Fibroblast of the conjunctiva (primary cell): ENCODE data around the gene C1QL1.

Experiments
- DNase-seq: peaks from one replicate; pipeline ENCODE4 v3.0.0-alpha.2; 2010; ENCODE audit warnings: low read depth

Gene C1QL1

DNA sequence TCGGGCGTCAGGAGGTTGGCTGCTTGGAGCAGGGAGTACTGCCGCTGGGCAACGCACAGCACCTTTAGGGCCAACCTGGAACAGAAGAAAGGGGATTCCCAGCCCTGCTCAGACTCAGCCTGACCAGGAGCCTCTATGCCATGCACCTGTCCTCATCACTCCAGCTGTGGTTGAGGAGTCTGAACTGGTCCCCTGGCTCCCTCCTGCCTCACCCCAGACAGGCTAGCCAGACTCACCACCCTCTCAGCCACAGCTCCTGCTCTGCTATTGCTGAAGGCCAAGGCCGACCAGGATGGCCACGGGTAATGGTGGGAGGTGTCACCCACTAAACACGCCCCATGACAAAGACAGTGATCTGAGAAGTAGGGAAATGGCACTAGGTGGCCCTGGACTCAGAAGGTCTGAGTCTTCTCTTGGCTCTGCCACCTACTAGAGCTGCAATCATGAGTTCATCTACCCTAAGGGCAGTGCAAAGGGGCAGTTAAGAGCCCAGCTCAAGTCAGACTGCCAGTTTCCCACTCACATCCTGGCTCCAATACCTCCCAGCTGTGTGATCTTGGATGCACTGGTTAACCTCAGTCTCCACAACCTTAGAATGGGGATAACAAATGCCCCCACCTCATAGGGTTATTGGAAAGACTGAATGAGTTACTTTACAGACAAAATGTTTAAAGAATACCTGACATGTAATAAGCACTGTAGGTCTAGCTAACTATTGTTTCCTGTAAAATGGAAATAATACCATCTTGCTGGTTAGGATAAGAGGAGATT, 39.0 kb downstream of the C1QL1 start:
- no peak for DNase-seq

- DNase-seq, result no peak
Measured at GRCh38 chr17:44928136-44928535, 40.0 kb downstream of the C1QL1 start.

DNA sequence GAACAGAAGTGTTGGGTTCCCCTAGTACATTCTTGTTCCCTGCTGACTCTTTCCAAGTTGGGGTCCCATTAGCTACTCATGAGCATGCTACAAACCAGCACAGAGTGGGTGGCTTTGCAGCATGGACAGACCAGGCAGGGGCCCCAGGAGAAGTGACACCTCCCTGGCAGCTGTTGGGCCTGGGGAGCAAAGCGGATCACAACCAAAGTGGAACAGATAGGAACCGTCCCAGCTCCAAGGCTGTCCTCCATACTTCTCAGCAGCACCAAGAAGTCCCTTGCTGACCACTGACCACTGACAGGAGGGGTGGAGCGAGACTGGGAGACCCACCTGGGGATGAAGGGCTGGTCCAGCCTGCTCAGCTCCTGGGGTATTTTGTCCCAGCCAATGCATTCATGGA, 40.4 kb downstream of the C1QL1 start:
- DNase-seq, result no peak

DNA sequence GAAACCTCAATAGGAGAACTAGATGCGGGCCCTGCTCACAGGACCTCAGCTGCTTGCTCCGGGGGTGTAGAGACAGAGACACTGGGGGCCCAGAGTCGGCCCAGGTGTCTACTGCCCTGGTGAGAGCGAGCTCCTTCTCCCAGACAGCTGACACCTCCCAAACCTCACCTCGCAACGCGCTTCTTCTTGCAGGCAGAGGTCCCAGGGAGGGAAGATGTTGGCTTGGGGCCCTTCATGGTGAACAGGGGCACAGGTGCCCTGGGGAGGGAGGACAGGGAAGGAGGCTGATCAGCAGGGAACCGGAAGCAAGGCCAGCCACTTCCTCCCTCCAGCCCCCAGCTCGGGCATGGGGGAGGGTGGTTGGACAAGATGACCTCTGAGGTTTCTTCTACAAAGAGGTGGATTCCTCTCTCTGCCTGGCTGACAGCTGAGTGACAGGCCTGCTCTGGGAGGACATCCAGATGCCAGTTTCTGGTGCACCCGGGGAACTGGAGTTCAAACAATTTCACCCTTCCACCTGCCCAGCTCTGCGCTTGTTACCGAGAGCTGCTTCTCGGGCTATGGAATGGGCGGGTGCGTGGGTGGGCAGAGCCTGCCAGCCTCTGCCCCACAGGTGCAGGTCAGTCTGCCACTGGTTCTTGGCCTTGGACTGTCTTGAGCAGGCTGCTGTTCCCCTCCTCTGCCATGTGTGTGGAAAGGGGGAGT, 41.1 kb downstream of the C1QL1 start:
- DNase-seq, result no peak

DNA sequence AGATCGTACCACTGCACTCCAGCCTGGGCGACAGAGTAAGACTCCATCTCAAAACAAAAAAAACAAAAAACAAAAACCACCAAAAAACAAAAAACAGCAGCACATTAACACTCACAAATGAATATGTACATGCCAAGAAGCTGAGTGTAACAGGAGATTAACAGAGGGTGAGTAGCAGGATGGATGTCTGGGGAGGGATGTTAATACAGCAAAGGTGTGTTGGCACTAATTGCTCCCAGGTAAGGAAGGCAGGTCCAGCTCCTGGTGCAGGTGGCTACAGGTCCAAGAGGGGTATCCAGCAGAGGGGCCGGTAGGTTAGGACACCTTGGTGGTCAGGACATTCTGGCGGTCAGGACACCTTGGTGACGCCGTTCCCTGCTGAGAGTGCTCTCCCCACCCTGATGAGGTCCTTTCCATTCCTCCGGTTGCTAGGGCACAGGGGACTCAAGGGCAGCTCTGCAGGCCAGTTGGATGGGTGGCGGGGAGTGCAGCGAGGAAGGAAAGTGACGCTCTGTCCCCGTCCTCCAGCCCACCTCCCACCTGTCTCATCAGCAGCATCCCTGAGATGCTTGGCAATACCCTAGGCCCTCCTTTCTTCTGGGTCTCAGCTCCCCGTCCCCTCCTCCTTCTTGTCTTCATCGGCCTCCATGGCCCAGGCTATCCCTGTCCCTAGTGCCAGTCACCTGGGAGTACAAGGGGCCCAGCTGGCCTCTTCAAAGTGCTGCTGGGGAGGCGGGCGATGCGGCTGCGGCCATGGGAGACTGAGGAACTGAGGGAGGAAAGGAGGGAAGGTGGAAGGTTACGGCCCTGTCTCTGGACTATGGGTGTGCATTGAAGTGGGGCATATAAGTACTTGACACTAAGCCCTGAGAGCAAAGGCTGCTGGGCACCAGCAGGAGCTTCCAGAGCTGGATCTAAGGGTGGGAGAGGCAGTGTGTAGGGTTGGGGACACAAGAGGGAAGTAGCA, 42.1 kb downstream of the C1QL1 start:
- DNase-seq, result no peak

DNA sequence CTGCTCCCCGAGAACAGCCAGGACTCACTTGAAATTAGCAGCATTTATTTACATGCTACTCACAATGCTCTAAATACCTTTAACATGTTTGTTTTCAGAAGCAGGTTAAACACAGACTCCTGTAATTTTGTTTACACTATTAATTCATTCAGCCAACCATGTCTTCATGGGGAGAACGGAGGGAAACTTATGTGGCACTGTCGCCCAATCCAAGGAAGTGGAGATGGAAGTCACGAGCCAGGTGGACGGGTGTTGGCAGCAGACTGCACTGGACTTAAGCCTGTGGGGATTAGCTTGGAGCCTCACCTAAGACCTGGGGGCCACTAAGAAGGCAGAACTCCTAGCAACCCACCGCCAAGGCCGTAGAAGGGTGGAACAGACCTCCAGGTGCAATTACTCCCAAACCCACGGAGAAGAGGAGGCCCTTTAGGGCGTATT, 44.0 kb downstream of the C1QL1 start:
- no peak for DNase-seq

GRCh38 chr17:44922746-44923470, 45.2 kb downstream of the C1QL1 start:
- DNase-seq, result no peak

DNA sequence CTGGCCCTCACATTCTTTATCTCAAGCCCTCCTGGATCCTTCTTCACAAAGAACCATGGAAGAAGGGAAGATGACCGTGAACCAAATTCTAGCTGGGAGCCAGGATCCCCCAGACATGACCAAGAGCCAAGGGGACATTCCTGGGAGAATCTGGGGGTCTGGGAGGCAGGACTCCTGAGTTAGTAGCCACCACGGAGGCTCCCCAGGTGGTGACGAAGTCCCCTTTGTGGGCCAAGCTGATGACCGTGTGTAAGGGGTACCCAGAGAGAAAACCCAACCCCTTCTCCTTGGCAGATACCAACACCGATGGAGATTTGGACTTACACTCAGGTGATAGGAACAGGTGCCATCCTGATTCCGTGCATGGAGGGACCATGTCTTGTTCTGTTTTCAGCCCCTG, 46.0 kb downstream of the C1QL1 start:
- DNase-seq, result no peak

DNA sequence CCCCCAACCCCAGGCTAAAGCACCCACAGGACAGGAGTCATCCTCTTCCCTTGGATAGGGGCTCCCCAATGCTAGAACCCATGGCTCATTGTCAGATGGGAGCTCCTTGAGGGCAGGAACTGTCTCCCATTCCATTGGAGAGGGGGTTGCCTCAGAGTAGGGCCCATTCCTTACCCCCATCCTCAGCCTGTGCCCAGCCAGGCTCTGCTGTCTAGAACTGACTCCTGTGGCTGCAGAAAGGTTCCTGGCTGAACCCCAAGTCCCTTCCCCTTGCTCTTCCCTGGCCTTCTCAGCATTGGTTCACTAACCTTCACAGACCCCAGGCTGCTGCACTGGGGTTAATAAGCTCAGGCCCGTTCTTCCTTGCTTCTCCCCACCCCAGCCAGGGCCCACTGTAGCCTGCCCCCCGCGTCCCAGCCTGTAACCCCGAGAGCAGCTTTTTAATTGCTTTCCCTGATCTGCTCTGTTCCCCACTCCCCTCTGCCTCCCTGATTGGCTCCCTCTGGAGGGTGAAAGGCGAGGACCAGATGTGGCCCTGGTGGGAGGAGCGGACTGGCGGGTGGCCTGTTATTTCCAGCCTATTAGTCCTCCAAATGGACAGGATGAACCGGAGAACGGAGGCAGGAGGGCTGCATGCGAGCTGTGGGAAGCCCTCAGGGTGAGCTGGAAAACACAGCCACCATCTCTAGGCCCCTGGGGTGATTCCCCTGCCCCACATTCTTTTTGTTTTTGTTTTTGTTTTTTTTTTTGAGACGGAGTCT, 46.8 kb downstream of the C1QL1 start:
- no peak for DNase-seq

- no peak for DNase-seq
Measured at GRCh38 chr17:44920565-44920940, 47.5 kb downstream of the C1QL1 start.

DNA sequence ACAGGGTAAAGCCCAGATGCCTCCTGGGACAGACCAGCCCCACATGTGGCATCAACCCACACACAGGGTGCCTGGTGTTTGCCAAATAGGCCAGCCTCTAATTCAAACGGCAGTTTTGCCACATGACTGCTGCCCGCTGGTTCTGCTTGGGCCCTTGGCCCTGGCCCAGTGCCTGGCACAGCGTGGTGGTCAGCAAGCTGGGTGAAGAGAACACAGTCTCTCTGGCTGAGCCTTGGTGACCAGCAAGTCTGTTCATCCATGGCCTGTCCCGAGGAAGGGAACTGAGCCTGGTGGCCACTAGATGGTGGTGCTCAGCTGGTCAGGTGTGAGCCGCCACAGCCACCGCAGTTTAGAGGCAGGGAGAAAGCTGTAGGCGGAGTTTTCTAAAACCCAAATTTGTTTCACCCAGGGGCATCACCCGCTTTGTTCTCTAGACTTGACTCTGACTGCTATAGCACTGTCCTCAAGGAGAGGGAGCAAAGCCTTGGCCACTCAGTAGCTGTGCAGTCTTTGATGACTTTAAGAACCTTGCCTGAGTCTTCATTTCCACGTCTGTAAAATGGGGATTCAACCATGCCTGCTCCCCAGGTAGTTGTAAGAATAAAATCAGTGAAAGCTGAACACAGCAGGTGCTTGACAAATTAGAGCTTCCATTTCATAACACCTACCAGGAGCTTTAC, 48.1 kb downstream of the C1QL1 start:
- DNase-seq, result peak; percentile 78

DNA sequence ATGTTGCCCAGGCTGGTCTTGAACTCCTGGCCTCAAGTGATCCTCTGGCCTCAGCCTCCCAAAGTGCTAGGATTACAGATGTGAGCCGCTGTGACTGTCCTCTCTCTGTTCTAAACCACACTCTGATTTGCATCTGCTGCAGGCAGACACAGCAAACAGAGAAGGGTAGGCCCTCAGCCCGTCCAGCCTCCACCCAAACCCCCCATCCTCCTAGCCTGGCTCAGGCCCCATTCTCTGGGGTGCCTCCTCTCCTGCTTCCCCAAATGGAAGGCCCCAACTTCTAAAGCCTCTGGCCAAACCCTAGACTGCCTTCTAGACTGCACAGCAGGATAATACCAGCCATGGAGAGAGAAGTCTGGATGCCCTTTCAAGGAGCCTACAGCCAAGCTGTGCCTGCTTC, 48.7 kb downstream of the C1QL1 start:
- no peak for DNase-seq

DNA sequence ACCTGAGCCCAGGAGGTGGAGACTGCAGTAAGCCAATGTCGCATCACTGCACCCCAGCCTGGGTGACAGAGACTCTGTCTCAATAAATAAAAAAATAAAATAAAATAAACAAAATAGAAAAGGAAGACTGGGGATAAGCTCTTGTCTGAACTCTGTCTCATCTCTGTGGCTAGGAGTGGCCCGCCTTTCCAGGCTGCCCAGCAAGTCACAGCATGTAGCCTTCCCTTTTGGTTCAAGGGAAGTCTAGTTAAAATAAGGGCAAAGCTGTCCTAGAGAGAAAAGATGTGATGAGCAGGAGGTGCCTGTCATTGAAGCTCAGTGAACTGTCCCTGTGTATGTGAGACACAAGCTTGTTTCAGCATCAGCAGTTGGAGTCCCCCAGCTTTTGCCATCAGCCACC, 50.1 kb downstream of the C1QL1 start:
- no peak for DNase-seq

- no peak for DNase-seq
Measured at GRCh38 chr17:44917456-44917855, 50.6 kb downstream of the C1QL1 start.

DNA sequence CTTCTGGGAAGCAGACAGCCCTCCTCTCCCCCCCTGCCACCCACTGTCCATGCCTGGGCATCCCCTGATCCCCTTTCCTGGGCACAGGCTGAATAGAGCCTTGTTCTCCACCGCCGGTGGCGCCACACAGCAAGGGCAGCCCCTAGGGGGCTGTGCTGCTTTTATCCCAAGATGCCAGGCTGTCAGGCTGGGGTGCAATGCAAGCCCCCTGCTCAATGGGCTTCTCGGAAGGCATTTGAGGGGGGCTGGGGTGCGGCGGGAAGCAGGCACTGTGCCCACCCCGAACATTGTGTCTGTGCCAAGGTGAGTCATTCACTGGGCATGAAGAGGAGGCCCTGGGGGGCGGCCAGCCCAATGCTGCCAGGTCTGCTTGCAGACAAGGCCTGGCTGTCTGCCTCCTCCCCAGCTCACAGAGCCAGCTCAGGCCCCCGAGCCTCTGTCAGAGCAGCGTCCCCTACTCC, 51.3 kb downstream of the C1QL1 start:
- DNase-seq, result peak; percentile 57

GRCh38 chr17:44915862-44916780, 52.0 kb downstream of the C1QL1 start:
- DNase-seq, result no peak

DNA sequence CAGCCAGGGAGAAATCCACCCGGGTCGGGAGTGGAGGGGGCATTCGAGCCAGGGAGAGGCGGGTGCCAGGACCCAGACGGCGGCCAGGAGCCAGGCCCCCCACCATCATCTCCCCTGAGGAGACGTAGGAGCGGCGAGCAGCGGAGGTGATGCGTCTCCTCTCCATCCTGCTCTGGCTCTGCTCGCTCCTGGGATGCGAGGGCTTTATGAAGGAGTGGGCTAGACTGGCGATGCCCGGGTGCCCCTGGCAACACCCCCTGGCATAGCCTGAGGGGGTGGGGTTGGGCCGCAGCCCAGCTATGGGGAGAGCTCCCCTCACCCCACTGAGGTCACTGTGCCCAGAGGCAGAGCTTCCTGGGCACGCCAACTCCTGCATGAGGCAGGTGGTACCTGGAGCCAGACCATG, 52.8 kb downstream of the C1QL1 start, which contains the start of gene GFAP:
Gene GFAP, minus strand, starts transcription at position 180 of the 406 bp plus-strand sequence. Its CDS starts 14 bp downstream, at position 166.
- DNase-seq, result no peak

GRCh38 chr17:44914698-44915271, 53.3 kb downstream of the C1QL1 start:
- no peak for DNase-seq

- no peak for DNase-seq
Measured at GRCh38 chr17:44914148-44914547, 54.0 kb downstream of the C1QL1 start.
